ENCODE measurements around the gene EPB41.

DNA sequence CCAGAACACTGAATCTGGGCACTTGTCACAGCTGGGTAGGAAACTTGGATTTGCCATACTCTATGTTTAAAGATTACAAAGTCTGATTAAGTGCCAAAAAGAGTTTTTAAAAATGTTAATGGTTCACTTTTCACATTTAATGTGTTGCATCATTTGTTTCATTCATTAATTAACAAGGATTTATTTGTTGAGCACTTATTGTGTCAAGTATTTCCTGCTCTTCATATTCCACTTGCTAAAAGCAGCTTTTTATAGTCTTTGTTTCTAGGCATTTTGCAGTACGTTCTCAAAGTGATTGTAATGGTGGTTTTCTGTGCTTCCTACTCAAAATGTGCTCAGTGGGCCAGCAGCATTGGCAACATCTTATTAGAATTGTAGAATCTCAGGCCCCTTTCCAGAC lies 68.7 kb downstream of the EPB41 start:
- TF ChIP-seq CTCF (IDR thresholded peaks at IDR 0.05) (no peak), POLR2A (IDR thresholded peaks at IDR 0.05) (no peak), EP300 (IDR thresholded peaks at IDR 0.05) (no peak)

All from ovary (tissue), 3 donors.